NK-92 (cell line): Measurements from ENCODE around the gene PTPRN2.

Experiments used
- DNase-seq: peaks from one replicate; lab custom pipeline; 2025; ENCODE audit not compliant: unreplicated experiment; lab: John Stamatoyannopoulos, UW

Gene PTPRN2

GRCh38 chr7:158374146-158374545, 213.5 kb downstream of the PTPRN2 start:
- DNase-seq = no peak

GRCh38 chr7:158373476-158374133, 214.0 kb downstream of the PTPRN2 start:
- DNase-seq = no peak

- no peak for DNase-seq
These were observed 215.0 kb downstream of the PTPRN2 start for GRCh38 chr7:158372400-158373342.

GRCh38 chr7:158371856-158372255, 215.8 kb downstream of the PTPRN2 start:
- DNase-seq = no peak

GRCh38 chr7:158369866-158370265, 217.8 kb downstream of the PTPRN2 start:
- DNase-seq = no peak

- DNase-seq = no peak
These were observed 218.3 kb downstream of the PTPRN2 start for GRCh38 chr7:158369290-158369689.

GRCh38 chr7:158368449-158368848, 219.2 kb downstream of the PTPRN2 start:
- DNase-seq = no peak

GRCh38 chr7:158367634-158367982, 220.0 kb downstream of the PTPRN2 start:
- DNase-seq = no peak

GRCh38 chr7:158366916-158367633, 220.5 kb downstream of the PTPRN2 start:
- no peak for DNase-seq

GRCh38 chr7:158366346-158366745, 221.3 kb downstream of the PTPRN2 start:
- DNase-seq = no peak

- no peak for DNase-seq
These were observed 222.4 kb downstream of the PTPRN2 start for GRCh38 chr7:158365267-158365666.

- DNase-seq = no peak
These were observed 223.2 kb downstream of the PTPRN2 start for GRCh38 chr7:158364451-158364850.

GRCh38 chr7:158362912-158363905, 224.4 kb downstream of the PTPRN2 start:
- DNase-seq = no peak

GRCh38 chr7:158362001-158362400, 225.6 kb downstream of the PTPRN2 start:
- no peak for DNase-seq

GRCh38 chr7:158361326-158361946, 226.2 kb downstream of the PTPRN2 start:
- no peak for DNase-seq

GRCh38 chr7:158358926-158359645, 228.5 kb downstream of the PTPRN2 start:
- no peak for DNase-seq

- DNase-seq = no peak
These were observed 229.5 kb downstream of the PTPRN2 start for GRCh38 chr7:158357898-158358821.
